Neuronal stem cell (in vitro differentiated cells): ENCODE results near the gene ARRDC4.

Source experiments
- DNase-seq: peaks from one replicate; pipeline ENCODE4 v3.0.0-alpha.2; 2013; ENCODE audit warnings: low spot score
- H2AFZ ChIP-seq: one replicate; pipeline ENCODE4 v1.6.1; 2013; ENCODE audit warnings: mild to moderate bottlenecking, low read length, inconsistent platforms
- H2AK5ac ChIP-seq: 2 replicates; pipeline ENCODE4 v1.6.1; 2013; ENCODE audit warnings: low read depth, mild to moderate bottlenecking, inconsistent platforms, low read length, moderate library complexity, mixed read lengths
- H2BK120ac ChIP-seq: 2 replicates; pipeline ENCODE4 v1.6.1; 2013; ENCODE audit warnings: low read depth, mild to moderate bottlenecking, inconsistent platforms, low read length, moderate library complexity, mixed read lengths
- H2BK12ac ChIP-seq: one replicate; pipeline ENCODE4 v1.6.1; 2013; ENCODE audit warnings: low read length, inconsistent platforms
- H2BK15ac ChIP-seq: 2 replicates; pipeline ENCODE4 v1.6.1; 2013; ENCODE audit warnings: mild to moderate bottlenecking, low read length, inconsistent platforms, mixed read lengths
- H2BK5ac ChIP-seq: one replicate; pipeline ENCODE4 v1.6.1; 2013; ENCODE audit warnings: inconsistent platforms, mild to moderate bottlenecking, low read length, moderate library complexity
- H3K14ac ChIP-seq: one replicate; pipeline ENCODE4 v1.6.1; 2013; ENCODE audit warnings: low read length, inconsistent platforms
- H3K18ac ChIP-seq: 2 replicates; pipeline ENCODE4 v1.6.1; 2013; ENCODE audit warnings: low read length, inconsistent platforms
- H3K23ac ChIP-seq: 2 replicates; pipeline ENCODE4 v1.6.1; 2013; ENCODE audit warnings: low read depth, mild to moderate bottlenecking, mixed read lengths, low read length, inconsistent platforms; ENCODE audit not compliant: poor library complexity
- H3K27ac ChIP-seq: replicated peaks from 3 replicates; pipeline ENCODE4 v1.5.1; 2013; ENCODE audit warnings: low read length, inconsistent platforms
- H3K27me3 ChIP-seq, 3 experiments: 2 replicates each; pipeline ENCODE4 v1.6.1; 2013; ENCODE audit warnings: low read length in 3 of 3, mild to moderate bottlenecking in 2 of 3, inconsistent platforms in 1 of 3, low read depth in 1 of 3, mixed read lengths in 1 of 3, moderate library complexity in 1 of 3; ENCODE audit not compliant: control insufficient read depth in 3 of 3, insufficient read depth in 3 of 3
- H3K36me3 ChIP-seq, 2 donors: replicated peaks in 1 of 2; 2 replicates each; pipeline ENCODE4 v1.6.1; 2013; ENCODE audit warnings: low read length in 2 of 2; ENCODE audit not compliant: control insufficient read depth in 2 of 2, insufficient read depth in 2 of 2
- H3K4ac ChIP-seq: 2 replicates; pipeline ENCODE4 v1.6.1; 2013; ENCODE audit warnings: inconsistent platforms, mild to moderate bottlenecking, low read length, moderate library complexity
- H3K4me1 ChIP-seq, 2 donors: 1 replicate in 1 of 2; 2 replicates in 1 of 2; pipeline ENCODE4 v1.6.1; 2013; ENCODE audit warnings: low read length in 2 of 2, low read depth in 1 of 2; ENCODE audit not compliant: control insufficient read depth in 2 of 2, insufficient read depth in 1 of 2
- H3K4me2 ChIP-seq: one replicate; pipeline ENCODE4 v1.6.1; 2013; ENCODE audit warnings: mild to moderate bottlenecking, low read length, inconsistent platforms; ENCODE audit not compliant: insufficient read depth, poor library complexity, severe bottlenecking
- H3K4me3 ChIP-seq, 2 donors: 2 replicates each; pipeline ENCODE4 v1.5.1; 2013; ENCODE audit warnings: low read length in 2 of 2, mild to moderate bottlenecking in 2 of 2, inconsistent platforms in 1 of 2, moderate library complexity in 1 of 2
- H3K79me1 ChIP-seq: one replicate; pipeline ENCODE4 v1.6.1; 2013; ENCODE audit warnings: low read depth, mild to moderate bottlenecking, inconsistent platforms, low read length, moderate library complexity
- H3K9ac ChIP-seq: one replicate; pipeline ENCODE4 v1.6.1; 2013; ENCODE audit warnings: mild to moderate bottlenecking, low read depth, low read length, inconsistent platforms; ENCODE audit not compliant: poor library complexity
- H3K9me3 ChIP-seq, 2 donors: replicated peaks in 1 of 2; 2 replicates each; pipeline versions ENCODE3 to v1.6.1; 2013; ENCODE audit warnings: low read length in 2 of 2, mild to moderate bottlenecking in 2 of 2, inconsistent platforms in 1 of 2, low read depth in 1 of 2, mixed read lengths in 1 of 2, moderate library complexity in 1 of 2; ENCODE audit not compliant: control insufficient read depth in 2 of 2, insufficient read depth in 1 of 2
- H4K8ac ChIP-seq: one replicate; pipeline ENCODE4 v1.6.1; 2013; ENCODE audit warnings: low read depth, mild to moderate bottlenecking, inconsistent platforms, low read length, moderate library complexity
- H4K91ac ChIP-seq: one replicate; pipeline ENCODE4 v1.6.1; 2013; ENCODE audit warnings: low read length, low read depth, mild to moderate bottlenecking, inconsistent platforms; ENCODE audit not compliant: poor library complexity
- WGBS, 2 donors: extraction: QIAGEN DNeasy Blood & Tissue Kit; methylation state at CpG; one replicate each; pipeline ENCODE4 v1.1.7; 2013; ENCODE audit warnings: missing lambda C conversion rate in 2 of 2, mixed read lengths in 1 of 2; ENCODE audit not compliant: insufficient read length in 2 of 2, insufficient replicate concordance in 1 of 2; ENCODE audit errors: extremely low coverage in 2 of 2; 5-methylcytosine and 5-hydroxymethylcytosine counted together

ARRDC4 gene

DNA sequence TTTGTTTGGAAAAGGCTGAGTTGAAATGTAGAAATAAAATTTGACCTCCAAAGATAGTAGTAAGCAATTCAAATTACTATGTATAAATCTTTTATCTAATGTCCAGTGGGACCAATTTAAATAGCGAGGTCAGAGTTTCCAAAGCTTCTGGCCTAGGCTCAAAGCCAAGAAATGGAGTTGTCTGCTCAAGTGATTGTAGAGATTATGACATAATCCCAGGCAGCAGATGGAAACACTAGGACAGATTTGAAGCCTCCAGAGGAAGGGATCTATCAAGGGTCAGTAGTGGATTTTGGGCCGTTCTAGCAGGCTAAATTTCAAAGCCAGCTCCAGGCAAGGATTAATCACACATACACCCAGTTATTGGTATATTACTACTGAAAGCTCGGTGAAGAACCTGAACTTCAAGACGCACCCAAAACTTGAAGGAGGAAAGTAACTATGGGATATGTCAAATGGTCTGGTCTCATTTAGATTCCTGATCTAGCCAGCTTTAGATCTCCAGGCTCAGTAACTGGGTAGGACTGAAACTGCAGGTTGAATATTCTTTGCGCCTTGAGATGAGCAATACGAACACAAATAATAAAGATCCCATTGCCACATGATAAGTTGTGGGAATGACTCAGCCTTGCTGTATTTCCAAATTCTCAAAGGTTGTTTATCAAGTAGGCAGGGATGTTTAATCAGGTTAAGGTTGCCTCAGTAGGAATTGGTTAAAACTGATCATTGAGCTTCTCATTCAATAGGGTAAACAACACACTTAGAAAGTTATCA, 30.9 kb upstream of the ARRDC4 start:
- no peak overlapping the region for H4K8ac ChIP-seq
- no peak overlapping the region for H2AFZ ChIP-seq
- H3K4me2 ChIP-seq: no peak overlapping the region
- H3K23ac ChIP-seq: no peak overlapping the region
- no peak overlapping the region for H2BK5ac ChIP-seq
- H2AK5ac ChIP-seq: no peak overlapping the region
- no peak overlapping the region for H3K18ac ChIP-seq
- no peak for DNase-seq
- no peak overlapping the region for H3K27ac ChIP-seq
- H3K9ac ChIP-seq: no peak overlapping the region
- no peaks in the 10 kb centered on the region for H3K27me3 ChIP-seq
- no peak overlapping the region for H2BK15ac ChIP-seq
- no peak overlapping the region for H3K14ac ChIP-seq
- peaks cover 0 to 1% of the 10 kb centered on the region in 2 donors for H3K9me3 ChIP-seq
- H2BK12ac ChIP-seq: no peak overlapping the region
- WGBS, 2 donors: no CpG with 5 or more reads among the region's 6 CpGs
- no peak overlapping the region for H3K4ac ChIP-seq
- H3K4me3 ChIP-seq: no peak overlapping the region
- H2BK120ac ChIP-seq: no peak overlapping the region
- H3K36me3 ChIP-seq: no peaks in the 10 kb centered on the region
- no peak overlapping the region for H4K91ac ChIP-seq
- H3K79me1 ChIP-seq: no peaks in the 10 kb centered on the region
- H3K4me1 ChIP-seq: no peaks in the 10 kb centered on the region

DNA sequence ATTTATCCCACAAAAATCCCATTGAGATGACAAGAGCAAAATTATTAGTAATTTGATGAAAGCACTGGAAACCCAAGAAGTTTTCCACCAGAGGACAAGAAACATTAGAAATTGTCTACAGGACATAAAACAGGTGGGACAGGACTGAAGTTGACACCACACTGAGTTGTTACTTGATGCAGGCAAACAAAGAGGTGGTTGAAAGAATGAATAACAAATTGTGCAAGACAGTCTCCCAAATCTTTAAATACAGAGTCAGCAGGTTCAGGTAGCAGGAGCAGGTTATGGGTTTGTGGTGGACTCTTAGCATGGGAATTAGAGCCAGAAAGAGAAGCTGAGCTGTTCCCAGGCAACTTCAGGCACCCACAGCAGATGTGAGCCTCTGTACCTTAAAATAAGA, 30.3 kb upstream of the ARRDC4 start:
- no peak overlapping the region for H2BK120ac ChIP-seq
- H4K8ac ChIP-seq: no peak overlapping the region
- H3K4me1 ChIP-seq: no peaks in the 10 kb centered on the region
- no peak overlapping the region for H2BK12ac ChIP-seq
- no peak overlapping the region for H3K4me3 ChIP-seq
- no peak overlapping the region for H2AK5ac ChIP-seq
- H2AFZ ChIP-seq: no peak overlapping the region
- no peak overlapping the region for H3K23ac ChIP-seq
- no peak for DNase-seq
- H3K4ac ChIP-seq: no peak overlapping the region
- no peak overlapping the region for H2BK5ac ChIP-seq
- no peak overlapping the region for H3K9ac ChIP-seq
- H3K9me3 ChIP-seq: peaks cover 0 to 1% of the 10 kb centered on the region in 2 donors
- no peak overlapping the region for H2BK15ac ChIP-seq
- H3K4me2 ChIP-seq: no peak overlapping the region
- no peak overlapping the region for H3K18ac ChIP-seq
- no peak overlapping the region for H4K91ac ChIP-seq
- H3K14ac ChIP-seq: no peak overlapping the region
- H3K79me1 ChIP-seq: no peaks in the 10 kb centered on the region
- no peak overlapping the region for H3K27ac ChIP-seq
- H3K36me3 ChIP-seq: no peaks in the 10 kb centered on the region
- H3K27me3 ChIP-seq: no peaks in the 10 kb centered on the region

DNA sequence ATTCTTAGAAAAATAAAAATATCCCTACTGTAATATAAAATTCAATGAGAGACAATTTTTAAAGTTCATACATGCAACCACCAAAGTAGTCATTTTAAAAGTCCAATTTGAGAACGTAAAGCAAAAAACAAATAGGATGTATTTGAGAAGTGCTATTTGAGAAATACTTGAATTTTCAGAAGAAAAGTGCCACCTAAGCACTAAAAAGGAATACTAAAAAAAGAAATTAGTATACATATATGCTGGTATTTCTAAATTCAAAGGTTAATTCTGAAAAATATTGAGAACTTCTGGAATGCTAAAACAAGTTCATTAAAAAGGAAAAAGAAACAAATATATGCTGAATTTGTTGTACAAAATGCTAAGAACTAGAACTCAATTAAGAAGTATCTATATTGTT, 29.2 kb upstream of the ARRDC4 start:
- Histone ChIP-seq H3K9ac (no peak overlapping the region), H4K91ac (no peak overlapping the region), H3K4ac (no peak overlapping the region), H3K23ac (no peak overlapping the region), H3K4me3 (no peak overlapping the region), H3K14ac (no peak overlapping the region), H3K79me1 (no peaks in the 10 kb centered on the region), H4K8ac (no peak overlapping the region), H3K18ac (no peak overlapping the region), H2AFZ (no peak overlapping the region), H3K27me3 (no peaks in the 10 kb centered on the region), H3K4me2 (no peak overlapping the region), H2AK5ac (no peak overlapping the region), H3K27ac (no peak overlapping the region), H2BK15ac (no peak overlapping the region), H3K9me3 (peaks cover 0 to 1% of the 10 kb centered on the region in 2 donors), H3K4me1 (no peaks in the 10 kb centered on the region), H2BK5ac (no peak overlapping the region), H3K36me3 (no peaks in the 10 kb centered on the region), H2BK12ac (no peak overlapping the region), H2BK120ac (no peak overlapping the region)
- no peak for DNase-seq
- WGBS, 2 donors: no CpG with 5 or more reads among the region's 1 CpG

DNA sequence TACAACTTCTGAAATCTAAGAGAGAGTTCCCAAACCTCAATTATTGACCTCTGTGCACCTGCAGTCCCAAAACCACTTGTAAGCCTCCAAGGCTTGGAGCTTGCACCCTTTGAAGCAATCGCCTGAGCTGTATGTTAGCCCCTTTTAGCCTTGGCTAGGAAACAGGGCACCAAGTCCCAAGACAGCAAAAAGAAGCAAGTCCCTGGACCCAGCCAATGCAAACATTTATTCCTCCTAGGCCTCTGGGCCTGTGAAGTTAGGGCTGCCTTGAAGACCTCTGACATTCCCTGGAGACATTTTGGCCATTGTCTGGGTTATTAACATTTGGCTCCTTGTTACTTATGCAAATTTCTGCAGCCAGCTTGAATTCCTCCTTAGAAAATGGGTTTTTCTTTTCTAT, 26.9 kb upstream of the ARRDC4 start:
- Histone ChIP-seq H3K9ac (no peak overlapping the region), H2AFZ (no peak overlapping the region), H3K9me3 (peaks cover 0 to 1% of the 10 kb centered on the region in 2 donors), H3K27me3 (no peaks in the 10 kb centered on the region), H4K91ac (no peak overlapping the region), H3K14ac (no peak overlapping the region), H2BK120ac (no peak overlapping the region), H3K18ac (no peak overlapping the region), H3K4me3 (peak overlapping the region in 1 of 2 donors; percentile 22), H4K8ac (no peak overlapping the region), H3K4me1 (no peaks in the 10 kb centered on the region), H3K27ac (no peak overlapping the region), H3K79me1 (no peaks in the 10 kb centered on the region), H2BK5ac (no peak overlapping the region), H3K4me2 (no peak overlapping the region), H3K4ac (no peak overlapping the region), H2BK12ac (no peak overlapping the region), H3K36me3 (no peaks in the 10 kb centered on the region), H2AK5ac (no peak overlapping the region), H2BK15ac (no peak overlapping the region), H3K23ac (no peak overlapping the region)
- WGBS, 2 donors: no CpG with 5 or more reads among the region's 1 CpG
- DNase-seq: no peak
